GM12874 (cell line): Measurements from ENCODE around the gene SHD.

Experiments used
- CTCF ChIP-seq: IDR thresholded peaks from 2 replicates; pipeline ENCODE4 v1.5.1; 2011; ENCODE audit warnings: low read depth, mild to moderate bottlenecking, control low read depth, low read length, moderate library complexity; ENCODE audit not compliant: insufficient read depth

SHD gene

DNA sequence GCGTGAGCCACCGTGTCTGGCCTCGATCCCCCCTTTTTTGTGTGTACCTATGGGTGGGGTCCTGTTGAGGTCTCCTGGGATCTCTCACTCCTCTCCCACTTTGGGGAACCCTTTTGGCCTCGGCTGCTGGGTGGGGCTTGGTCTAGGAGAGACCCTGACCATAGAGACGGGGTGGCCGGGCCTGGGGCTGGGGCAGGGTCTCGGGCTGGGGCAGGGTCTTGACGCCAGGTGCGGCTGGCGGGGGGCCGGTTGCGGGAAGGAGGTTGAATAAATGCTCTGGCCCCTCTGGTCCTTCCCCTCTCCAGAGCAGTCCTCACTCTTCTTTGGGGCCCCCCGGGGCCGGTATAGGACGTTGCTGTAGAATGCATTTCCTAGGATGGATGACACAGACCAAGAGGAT, 13.4 kb downstream of the SHD start:
- no peak for TF ChIP-seq CTCF

DNA sequence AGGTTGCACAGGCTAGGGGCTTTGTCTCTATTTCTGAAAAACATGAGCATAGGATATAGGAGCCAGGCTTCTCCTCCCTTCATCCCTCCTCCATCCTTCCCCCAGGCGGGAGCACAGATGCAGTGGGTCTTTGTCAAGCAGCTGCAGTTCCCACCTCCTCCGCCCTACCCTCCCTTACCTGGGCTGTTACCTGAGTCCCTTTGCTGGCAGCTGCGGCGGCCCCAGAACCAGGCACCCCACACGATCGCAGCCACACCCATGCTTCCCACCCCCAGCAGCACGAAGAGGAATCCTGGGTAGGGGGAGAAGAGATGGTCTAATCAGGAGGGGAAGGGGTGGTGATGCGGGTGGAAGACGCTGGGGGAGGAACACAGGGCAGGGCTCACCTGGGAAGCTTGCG, 15.3 kb downstream of the SHD start:
- TF ChIP-seq CTCF, result no peak

DNA sequence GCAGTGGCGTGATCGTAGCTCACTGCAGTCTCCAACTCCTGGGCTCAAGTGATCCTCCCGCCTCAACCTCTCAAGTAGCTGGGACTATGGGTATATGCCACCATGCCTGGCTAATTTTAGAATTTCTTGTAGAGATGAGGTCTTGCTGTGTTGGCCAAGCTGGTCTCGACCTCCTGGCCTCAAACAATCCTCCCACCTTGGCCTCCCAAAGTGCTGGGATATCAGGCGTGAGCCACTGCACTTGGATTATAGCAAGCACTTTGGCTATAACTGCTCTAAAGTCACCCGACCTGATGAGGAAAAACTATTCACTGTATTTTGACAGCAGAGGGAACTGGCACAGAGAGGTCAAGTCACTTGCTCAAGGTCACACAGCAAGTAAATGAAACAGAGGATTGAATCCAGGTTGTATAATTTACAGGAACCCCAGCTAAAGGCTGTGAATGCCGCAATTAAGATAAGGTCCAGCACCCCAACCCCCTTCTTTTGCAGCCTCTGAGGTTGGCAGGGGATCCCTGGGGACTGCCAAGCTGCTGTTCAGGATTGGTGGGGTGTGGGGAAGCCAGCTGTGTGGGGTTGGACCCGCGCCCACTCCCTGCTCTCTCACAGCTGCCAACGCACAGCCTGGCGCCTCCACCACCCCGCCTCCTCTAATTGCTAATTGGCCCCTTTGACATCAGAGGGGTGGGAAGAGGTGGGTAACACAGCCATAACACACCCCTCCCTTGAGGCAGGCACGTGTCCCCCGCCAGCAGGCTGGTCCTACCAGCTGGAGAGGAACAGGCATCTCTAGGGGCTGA, 17.1 kb downstream of the SHD start:
- no peak for TF ChIP-seq CTCF

DNA sequence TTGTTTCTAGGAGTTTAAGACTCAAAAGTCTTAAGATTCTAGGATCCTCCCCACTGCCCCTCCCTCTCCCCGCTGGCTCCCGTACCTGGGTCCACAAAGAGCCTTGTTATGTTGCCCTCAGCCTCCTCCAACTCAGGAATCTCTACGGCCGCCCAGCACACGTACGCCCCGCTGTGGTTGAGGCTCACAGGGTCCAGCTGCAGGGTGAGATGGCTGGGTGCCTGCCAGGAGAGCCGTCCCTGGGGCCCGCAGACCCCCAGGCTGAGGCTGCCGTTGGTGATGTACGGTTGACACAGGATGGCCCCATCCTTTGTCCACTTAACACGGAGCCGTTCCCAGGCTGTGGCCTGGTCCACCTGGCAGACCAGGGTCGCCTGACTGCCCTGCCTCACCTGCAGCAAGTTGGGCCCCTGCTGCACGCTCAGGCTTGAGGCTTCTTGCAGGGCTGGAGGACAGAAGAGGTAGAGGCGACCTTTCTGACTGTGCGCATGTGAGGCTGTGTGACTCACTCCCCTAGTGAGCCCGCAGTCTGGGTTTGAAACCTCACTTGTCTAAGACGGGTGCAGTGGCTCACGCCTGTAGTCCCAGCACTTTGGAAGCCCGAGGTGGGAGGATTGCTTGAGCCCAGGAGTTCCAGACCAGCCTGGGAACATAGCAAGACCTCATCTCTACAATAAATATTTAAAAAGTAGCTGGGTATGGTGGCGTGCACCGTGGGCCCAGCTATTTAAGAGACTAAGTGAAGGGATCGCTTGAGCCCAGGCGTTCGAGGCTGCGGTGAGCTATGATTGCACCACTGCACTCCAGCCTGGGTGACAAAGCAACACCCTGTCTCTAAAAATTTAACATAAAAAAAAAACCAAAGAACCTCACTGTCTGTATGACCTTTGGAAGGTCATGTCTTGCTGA, 19.1 kb downstream of the SHD start:
- TF ChIP-seq CTCF, result no peak

DNA sequence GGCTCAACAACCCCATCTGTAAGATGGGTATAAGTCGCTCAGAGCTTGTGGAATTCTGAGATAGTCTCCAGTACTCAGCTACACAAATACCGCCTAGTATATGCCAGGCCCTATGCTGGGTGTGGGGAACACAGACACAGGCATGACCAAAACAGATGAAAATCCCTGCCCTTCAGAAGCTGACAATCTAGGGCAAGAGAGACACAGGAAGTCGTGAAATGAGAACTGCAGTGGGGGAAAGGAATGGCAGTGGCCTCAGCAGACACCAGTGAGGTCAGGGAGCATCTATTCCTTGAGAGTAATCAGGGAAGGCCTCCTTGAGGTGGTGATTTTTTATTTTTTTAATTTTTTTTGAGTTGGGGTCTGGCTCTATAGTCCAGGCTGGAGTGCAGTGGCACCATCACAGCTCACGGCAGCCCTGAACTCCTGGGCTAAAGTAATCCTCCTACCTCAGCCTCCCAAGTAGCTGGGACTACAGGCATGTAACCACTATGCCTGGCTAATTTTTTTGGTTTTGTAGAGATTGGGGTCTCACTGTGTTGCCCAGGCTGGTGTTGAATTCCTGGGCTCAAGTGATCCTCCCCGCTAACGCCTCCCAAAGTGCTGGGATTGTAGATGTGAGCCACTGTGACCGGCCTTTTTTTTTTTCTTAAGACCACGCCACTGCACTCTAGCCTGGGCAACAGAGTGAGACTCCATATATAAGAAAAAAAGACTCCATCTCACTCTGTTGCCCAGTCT, 19.9 kb downstream of the SHD start:
- TF ChIP-seq CTCF, result no peak

DNA sequence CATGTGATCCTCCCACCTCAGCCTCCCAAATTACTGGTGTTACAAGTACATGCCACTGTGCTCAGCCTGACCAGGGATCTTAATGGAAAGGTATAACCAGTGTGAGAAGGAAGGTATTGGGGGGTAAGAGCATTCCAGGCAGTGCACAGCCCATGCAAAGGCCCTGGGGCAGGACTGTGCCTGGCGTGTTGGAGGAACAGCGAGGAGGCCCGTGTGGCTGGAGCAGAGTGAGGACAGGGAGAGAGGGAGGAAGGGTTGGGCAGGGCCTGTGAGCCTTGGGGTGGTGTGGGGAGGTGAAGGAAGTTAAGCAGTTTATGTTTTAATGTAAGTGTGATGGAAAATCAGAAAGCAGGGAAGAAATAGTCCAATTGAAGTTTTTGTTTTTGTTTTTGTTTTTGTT, 21.5 kb downstream of the SHD start:
- no peak for TF ChIP-seq CTCF
